ENCODE results near the gene HTN3. TPM values are rescaled to one million over a fixed set of nuclear protein-coding genes. Genes with fewer than 3 reads are reported as not detected.
"Not testable (repeated sequence)": the region's sequence is repeated elsewhere in the genome, so short reads cannot be mapped to it uniquely, and the experiment has no call there.

HTN3 gene
- total RNA-seq, 1 experiment from 2014 or later: not detected

DNA sequence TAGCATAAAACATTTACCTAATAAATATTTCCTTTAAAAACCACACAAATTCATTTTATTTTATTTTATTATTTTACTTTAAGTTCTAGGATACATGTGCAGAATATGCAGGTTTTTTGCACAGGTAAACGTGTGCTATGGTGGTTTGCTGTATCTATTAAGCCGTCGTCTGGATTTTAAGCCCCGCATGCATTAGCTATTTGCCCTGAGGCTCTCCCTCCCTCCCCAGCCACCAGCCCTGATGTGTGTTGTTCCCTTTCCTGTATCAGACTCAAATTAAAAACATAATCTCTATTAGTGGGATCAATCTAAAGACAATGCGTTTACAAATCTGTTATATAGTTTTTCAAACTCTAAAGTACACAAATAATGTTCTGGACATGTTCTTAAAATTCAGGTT lies 1.2 kb upstream of the HTN3 start:
- ChIA-PET CTCF (no interaction called here), POLR2A (ENCODE audit: unreplicated experiment) (no interaction called here)
- ATAC-seq (no peak), DNase-seq (no peak)
- Histone ChIP-seq H3K9ac (ENCODE audit: low read length) (no peak overlapping the region), H3K9me3 (ENCODE audit: low read length) (no peaks in the 10 kb centered on the region), H3K4me2 (ENCODE audit: low read length) (no peak overlapping the region), H3K9me2 (replicated peaks; ENCODE audit: low read length) (no peaks in the 10 kb centered on the region), H3K36me3 (ENCODE audit: low read depth, low read length) (no peaks in the 10 kb centered on the region), H3K4me3 (ENCODE audit: low read length) (no peak overlapping the region), H2AFZ (ENCODE audit: low read length) (no peak overlapping the region), H3K79me2 (ENCODE audit: low read length) (no peaks in the 10 kb centered on the region), H3K27ac (ENCODE audit: low read length) (no peak overlapping the region), H3K4me1 (ENCODE audit: insufficient read depth, low read length) (no peaks in the 10 kb centered on the region), H3F3A (ENCODE audit: low read length, unreplicated experiment) (no peaks in the 10 kb centered on the region), H3K27me3 (ENCODE audit: low read length) (no peaks in the 10 kb centered on the region), H4K20me1 (ENCODE audit: low read length) (no peaks in the 10 kb centered on the region)
- BruUV-seq (replicated peaks): no TSS peak
- TF ChIP-seq EZH2 (IDR thresholded peaks at IDR 0.05; ENCODE audit: low read length, unreplicated experiment) (no peak), EZH2phosphoT487 (IDR thresholded peaks at IDR 0.05; ENCODE audit: borderline replicate concordance, low read length) (no peak)
- TF ChIP-seq, protein P1, sequence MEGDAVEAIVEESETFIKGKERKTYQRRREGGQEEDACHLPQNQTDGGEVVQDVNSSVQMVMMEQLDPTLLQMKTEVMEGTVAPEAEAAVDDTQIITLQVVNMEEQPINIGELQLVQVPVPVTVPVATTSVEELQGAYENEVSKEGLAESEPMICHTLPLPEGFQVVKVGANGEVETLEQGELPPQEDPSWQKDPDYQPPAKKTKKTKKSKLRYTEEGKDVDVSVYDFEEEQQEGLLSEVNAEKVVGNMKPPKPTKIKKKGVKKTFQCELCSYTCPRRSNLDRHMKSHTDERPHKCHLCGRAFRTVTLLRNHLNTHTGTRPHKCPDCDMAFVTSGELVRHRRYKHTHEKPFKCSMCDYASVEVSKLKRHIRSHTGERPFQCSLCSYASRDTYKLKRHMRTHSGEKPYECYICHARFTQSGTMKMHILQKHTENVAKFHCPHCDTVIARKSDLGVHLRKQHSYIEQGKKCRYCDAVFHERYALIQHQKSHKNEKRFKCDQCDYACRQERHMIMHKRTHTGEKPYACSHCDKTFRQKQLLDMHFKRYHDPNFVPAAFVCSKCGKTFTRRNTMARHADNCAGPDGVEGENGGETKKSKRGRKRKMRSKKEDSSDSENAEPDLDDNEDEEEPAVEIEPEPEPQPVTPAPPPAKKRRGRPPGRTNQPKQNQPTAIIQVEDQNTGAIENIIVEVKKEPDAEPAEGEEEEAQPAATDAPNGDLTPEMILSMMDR (conservative IDR thresholded peaks at IDR 0.05; ENCODE audit: low read depth, low read length): no peak
- intact Hi-C loops (cut with micrococcal nuclease): no loop called here

DNA sequence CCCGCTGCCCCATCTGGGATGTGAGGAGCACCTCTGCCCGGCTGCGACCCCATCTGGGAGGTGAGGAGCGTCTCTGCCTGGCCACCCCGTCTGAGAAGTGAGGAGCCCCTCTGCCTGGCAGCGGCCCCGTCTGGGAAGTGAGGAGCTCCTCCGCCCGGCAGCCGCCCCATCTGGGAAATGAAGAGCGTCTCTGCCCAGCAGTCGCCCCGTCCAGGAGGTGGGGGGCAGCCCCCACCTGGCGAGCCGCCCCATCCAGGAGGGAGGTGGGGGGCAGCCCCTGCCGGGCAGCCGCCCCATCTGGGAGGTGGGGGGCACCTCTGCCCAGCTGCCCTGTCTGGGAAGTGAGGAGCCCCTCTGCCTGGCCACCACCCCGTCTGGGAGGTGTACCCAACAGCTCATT lies 9.3 kb downstream of the HTN3 start:
- CTCF ChIA-PET; H3F3A ChIP-seq (ENCODE audit: low read length, unreplicated experiment); DNase-seq; H2AFZ ChIP-seq (ENCODE audit: low read length); H3K9ac ChIP-seq (ENCODE audit: low read length); ATAC-seq; intact Hi-C loops (cut with micrococcal nuclease); H3K9me2 ChIP-seq (replicated peaks; ENCODE audit: low read length); H4K20me1 ChIP-seq (ENCODE audit: low read length); H3K4me1 ChIP-seq (ENCODE audit: insufficient read depth, low read length); BruUV-seq (replicated peaks); H3K79me2 ChIP-seq (ENCODE audit: low read length); H3K4me2 ChIP-seq (ENCODE audit: low read length); H3K4me3 ChIP-seq (ENCODE audit: low read length); POLR2A ChIA-PET (ENCODE audit: unreplicated experiment); H3K27me3 ChIP-seq (ENCODE audit: low read length); H3K27ac ChIP-seq (ENCODE audit: low read length); H3K36me3 ChIP-seq (ENCODE audit: low read depth, low read length); H3K9me3 ChIP-seq (ENCODE audit: low read length): not testable (repeated sequence)

DNA sequence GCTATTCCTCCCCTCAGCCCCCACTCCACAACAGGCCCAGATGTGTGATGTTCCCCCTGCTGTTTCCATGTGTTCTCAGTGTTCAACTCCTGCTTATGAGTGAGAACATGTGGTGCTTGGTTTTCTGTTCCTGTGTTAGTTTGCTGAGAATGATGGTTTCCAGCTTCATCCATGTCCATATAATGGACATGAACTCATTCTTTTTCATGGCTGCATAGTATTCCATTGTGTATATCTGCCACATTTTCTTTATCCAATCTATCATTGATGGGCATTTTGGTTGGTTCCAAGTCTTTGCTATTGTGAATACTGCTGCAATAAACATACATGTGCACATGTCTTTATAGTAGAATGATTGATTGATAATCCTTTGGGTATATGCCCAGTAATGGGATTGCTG lies 11.7 kb downstream of the HTN3 start:
- POLR2A ChIA-PET (ENCODE audit: unreplicated experiment); ATAC-seq; BruUV-seq (replicated peaks): not testable (repeated sequence)

DNA sequence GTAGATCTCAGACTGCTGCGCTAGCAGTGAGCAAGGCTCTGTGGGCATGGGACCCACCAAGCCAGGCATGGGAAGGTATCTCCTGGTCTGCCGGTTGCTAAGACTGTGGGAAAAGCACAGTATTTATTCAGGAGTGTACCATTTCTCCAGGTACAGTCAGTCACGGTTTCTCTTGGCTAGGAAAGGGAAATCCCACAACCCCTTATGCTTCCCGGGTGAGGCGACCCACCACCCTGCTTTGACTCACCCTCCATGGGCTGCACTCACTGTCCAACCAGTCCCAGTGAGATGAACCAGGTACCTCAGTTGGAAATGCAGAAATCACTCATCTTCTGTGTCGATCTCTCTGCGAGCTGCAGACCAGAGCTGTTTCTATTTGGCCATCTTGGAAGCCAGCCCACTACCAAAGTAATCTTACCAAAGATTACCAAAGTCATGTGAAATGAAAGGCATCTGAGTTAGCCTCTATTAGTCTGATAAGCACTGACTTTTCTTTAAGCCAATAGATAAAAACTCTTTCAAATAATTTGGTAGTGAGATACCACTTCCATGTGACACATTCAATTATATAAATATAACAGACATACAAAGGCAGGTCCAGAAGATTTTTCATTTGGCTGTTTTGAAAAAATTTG lies 13.5 kb downstream of the HTN3 start:
- Histone ChIP-seq H3K79me2 (ENCODE audit: low read length) (no peaks in the 10 kb centered on the region), H3K4me2 (ENCODE audit: low read length) (no peak overlapping the region), H3K27ac (ENCODE audit: low read length) (no peak overlapping the region), H3F3A (ENCODE audit: low read length, unreplicated experiment) (no peaks in the 10 kb centered on the region), H3K9ac (ENCODE audit: low read length) (no peak overlapping the region), H3K4me1 (ENCODE audit: insufficient read depth, low read length) (no peaks in the 10 kb centered on the region), H4K20me1 (ENCODE audit: low read length) (no peaks in the 10 kb centered on the region), H3K9me2 (replicated peaks; ENCODE audit: low read length) (no peaks in the 10 kb centered on the region), H3K27me3 (ENCODE audit: low read length) (peaks cover 6% of the 10 kb centered on the region; the same call in 1 of the 2 replicates), H3K36me3 (ENCODE audit: low read depth, low read length) (no peaks in the 10 kb centered on the region), H3K9me3 (ENCODE audit: low read length) (no peaks in the 10 kb centered on the region), H3K4me3 (ENCODE audit: low read length) (no peak overlapping the region), H2AFZ (ENCODE audit: low read length) (no peak overlapping the region)
- DNase-seq (no peak), ATAC-seq (no peak)
- TF ChIP-seq EZH2 (IDR thresholded peaks at IDR 0.05; ENCODE audit: low read length, unreplicated experiment) (no peak), EZH2phosphoT487 (IDR thresholded peaks at IDR 0.05; ENCODE audit: borderline replicate concordance, low read length) (no peak)
- TF ChIP-seq, protein P1 (conservative IDR thresholded peaks at IDR 0.05; ENCODE audit: low read depth, low read length): no peak
- intact Hi-C loops (cut with micrococcal nuclease): no loop called here
- no TSS peak for BruUV-seq (replicated peaks)
- POLR2A ChIA-PET (ENCODE audit: unreplicated experiment): no interaction called here
- CTCF ChIA-PET: no interaction called here

More for the DNA sequence above, 11.7 kb downstream of the HTN3 start:
- H3K9me3 ChIP-seq (ENCODE audit: low read length); H3K4me1 ChIP-seq (ENCODE audit: insufficient read depth, low read length); H2AFZ ChIP-seq (ENCODE audit: low read length); CTCF ChIA-PET; H3K4me2 ChIP-seq (ENCODE audit: low read length); H3K36me3 ChIP-seq (ENCODE audit: low read depth, low read length); H3F3A ChIP-seq (ENCODE audit: low read length, unreplicated experiment); H3K27me3 ChIP-seq (ENCODE audit: low read length); H3K79me2 ChIP-seq (ENCODE audit: low read length); H3K9ac ChIP-seq (ENCODE audit: low read length); H3K4me3 ChIP-seq (ENCODE audit: low read length); H3K9me2 ChIP-seq (replicated peaks; ENCODE audit: low read length); intact Hi-C loops (cut with micrococcal nuclease); H3K27ac ChIP-seq (ENCODE audit: low read length); H4K20me1 ChIP-seq (ENCODE audit: low read length); DNase-seq: not testable (repeated sequence)

DNA sequence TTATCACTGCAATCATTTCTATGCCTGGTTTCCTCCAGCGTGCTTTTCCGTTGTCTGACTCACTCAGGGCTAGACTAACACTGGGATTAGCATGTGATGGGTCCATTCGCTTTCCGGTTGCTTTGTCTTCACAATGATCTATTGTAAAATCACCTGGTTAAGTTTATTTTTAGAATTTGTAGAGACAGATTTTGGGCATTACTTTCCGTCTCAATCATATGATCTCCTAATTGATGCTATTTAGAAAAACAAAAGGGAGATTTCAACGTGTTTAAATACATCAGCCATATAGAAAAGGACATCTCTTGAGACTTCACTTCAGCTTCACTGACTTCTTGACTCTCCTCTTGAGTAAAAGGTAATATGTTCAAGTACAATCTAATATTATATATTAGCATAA lies 21.9 kb downstream of the HTN3 start, which contains the start of gene HTN1:
Gene HTN1, plus strand, starts transcription at position 301 of the 400 bp plus-strand sequence. CDS start 2,639 bp downstream, outside the sequence.
- H3K9me2 ChIP-seq (replicated peaks; ENCODE audit: low read length); ATAC-seq; DNase-seq; H3K9me3 ChIP-seq (ENCODE audit: low read length); BruUV-seq (replicated peaks); H4K20me1 ChIP-seq (ENCODE audit: low read length); H3K27me3 ChIP-seq (ENCODE audit: low read length); H3K9ac ChIP-seq (ENCODE audit: low read length); H3F3A ChIP-seq (ENCODE audit: low read length, unreplicated experiment); POLR2A ChIA-PET (ENCODE audit: unreplicated experiment); H3K4me2 ChIP-seq (ENCODE audit: low read length); intact Hi-C loops (cut with micrococcal nuclease); H3K4me1 ChIP-seq (ENCODE audit: insufficient read depth, low read length); H3K4me3 ChIP-seq (ENCODE audit: low read length); H2AFZ ChIP-seq (ENCODE audit: low read length); CTCF ChIA-PET; H3K36me3 ChIP-seq (ENCODE audit: low read depth, low read length); H3K79me2 ChIP-seq (ENCODE audit: low read length); H3K27ac ChIP-seq (ENCODE audit: low read length): not testable (repeated sequence)
